Measurements from ENCODE around the gene LAMA4. TPM values are rescaled to one million over a fixed set of nuclear protein-coding genes. Genes with fewer than 3 reads are reported as not detected.

The LAMA4 gene
- total RNA-seq, 1 experiment from 2014 or later = 58.3 TPM

DNA sequence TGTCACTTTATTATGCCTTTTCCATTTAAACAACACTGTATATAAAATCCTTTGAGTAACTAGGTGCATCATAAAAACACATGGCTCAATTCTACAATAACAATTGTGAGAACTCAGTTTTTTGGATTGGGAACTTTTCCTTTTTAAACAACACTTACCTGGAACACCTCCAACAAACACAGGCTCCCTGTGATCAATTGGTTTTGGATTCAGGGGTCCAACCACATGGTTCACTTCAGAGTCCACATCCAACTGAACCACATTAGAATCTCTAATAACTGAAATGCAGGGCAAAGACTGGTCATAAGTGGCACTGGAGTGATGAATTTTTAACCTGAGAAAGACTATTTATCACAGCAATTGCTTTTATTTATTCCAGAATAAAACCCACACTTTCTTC is 140.4 kb downstream of the LAMA4 start:
- H4K20me1 ChIP-seq (ENCODE audit: insufficient read depth) = 0 out of 2 replicates have a peak, but pooled peaks cover 3% of the 10 kb centered on the region
- no peaks in the 10 kb centered on the region for H3K9me2 ChIP-seq (ENCODE audit: insufficient read depth)
- no peak overlapping the region for H3K4me3 ChIP-seq
- H3K27me3 ChIP-seq (ENCODE audit: insufficient read depth, low read depth) = no peaks in the 10 kb centered on the region
- intact Hi-C loops (cut with micrococcal nuclease; ENCODE audit: unreplicated experiment) = no loop called here
- CTCF ChIA-PET = no interaction called here
- peaks cover 9% of the 10 kb centered on the region for H3K4me1 ChIP-seq (replicated peaks; ENCODE audit: insufficient read depth)
- peaks cover 87% of the 10 kb centered on the region for H3K36me3 ChIP-seq (ENCODE audit: low read depth)
- BruUV-seq (replicated peaks) = no TSS peak
- no peak overlapping the region for H3K4me2 ChIP-seq
- H2AFZ ChIP-seq = no peak overlapping the region
- no peak for DNase-seq
- no peak overlapping the region for H3K27ac ChIP-seq
- H3K79me2 ChIP-seq (ENCODE audit: low read depth) = no peaks in the 10 kb centered on the region
- no peaks in the 10 kb centered on the region for H3K9me3 ChIP-seq (ENCODE audit: insufficient read depth, low read depth)
- POLR2A ChIA-PET (ENCODE audit: unreplicated experiment) = no interaction called here
- peaks cover 30% of the 10 kb centered on the region for H3F3A ChIP-seq (ENCODE audit: insufficient read depth, low read depth)
- TF ChIP-seq CTCF (conservative IDR thresholded peaks at IDR 0.05) (no peak), EZH2 (IDR thresholded peaks at IDR 0.05; ENCODE audit: low read depth) (no peak)

DNA sequence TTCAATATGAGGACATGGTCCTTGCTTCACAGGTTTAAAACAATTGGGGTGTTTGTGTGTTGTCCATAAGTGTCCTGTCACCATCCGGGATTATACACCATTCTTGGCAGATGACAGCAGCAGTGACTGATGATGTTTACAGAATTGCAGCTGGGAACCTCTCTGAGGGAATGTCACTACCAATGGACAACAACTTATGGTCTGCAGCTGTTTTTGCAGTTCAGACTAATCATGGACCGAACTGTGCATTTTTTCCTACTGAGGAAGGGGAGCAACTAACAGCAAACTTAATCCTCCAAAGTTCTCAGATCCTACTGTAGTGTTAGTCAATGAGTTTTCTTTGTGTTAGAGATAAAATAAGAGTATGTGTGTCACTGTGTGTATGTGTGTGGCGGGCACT is 140.9 kb downstream of the LAMA4 start:
- intact Hi-C loops (cut with micrococcal nuclease; ENCODE audit: unreplicated experiment) = no loop called here

DNA sequence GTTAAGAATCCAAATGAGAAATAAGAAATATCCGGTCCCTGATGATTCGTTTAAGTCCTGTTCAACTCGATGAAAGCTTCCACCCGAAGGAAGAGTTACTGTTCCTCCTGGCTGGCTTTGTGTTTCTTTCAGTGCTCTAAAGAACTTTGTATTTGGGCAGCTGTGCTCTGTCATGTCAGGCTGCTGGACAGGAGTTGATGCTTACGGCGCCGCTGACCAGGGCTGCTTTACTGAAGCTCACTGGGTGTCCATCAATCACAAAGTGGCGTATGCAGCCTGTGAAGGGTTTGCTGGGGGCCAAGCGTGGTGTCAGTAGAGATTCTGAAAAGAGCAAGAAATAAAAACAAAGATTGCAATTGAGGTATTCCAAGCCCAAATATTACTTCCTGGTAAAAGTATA is 145.1 kb downstream of the LAMA4 start:
- H3K4me3 ChIP-seq = no peak overlapping the region
- intact Hi-C loops (cut with micrococcal nuclease; ENCODE audit: unreplicated experiment) = no loop called here
- no peak overlapping the region for H2AFZ ChIP-seq
- no peaks in the 10 kb centered on the region for H3K27me3 ChIP-seq (ENCODE audit: insufficient read depth, low read depth)
- H3K9me2 ChIP-seq (ENCODE audit: insufficient read depth) = no peaks in the 10 kb centered on the region
- no peaks in the 10 kb centered on the region for H3K4me1 ChIP-seq (replicated peaks; ENCODE audit: insufficient read depth)
- H3K79me2 ChIP-seq (ENCODE audit: low read depth) = no peaks in the 10 kb centered on the region
- no peak for DNase-seq
- BruUV-seq (replicated peaks) = no TSS peak
- H4K20me1 ChIP-seq (ENCODE audit: insufficient read depth) = 0 out of 2 replicates have a peak, but pooled peaks cover 3% of the 10 kb centered on the region
- H3K4me2 ChIP-seq = no peak overlapping the region
- ChIA-PET CTCF (no interaction called here), POLR2A (ENCODE audit: unreplicated experiment) (interaction anchor here (0.6 kb wide), 1 partner anchor 1256 kb away, joined by 18 read pairs; no protein-coding TSS in a partner anchor)
- H3K36me3 ChIP-seq (ENCODE audit: low read depth) = peaks cover 52% of the 10 kb centered on the region
- H3K9me3 ChIP-seq (ENCODE audit: insufficient read depth, low read depth) = no peaks in the 10 kb centered on the region
- H3K27ac ChIP-seq = 0 out of 2 replicates have a peak overlapping the region, but pooled peaks have one; percentile 4
- TF ChIP-seq EZH2 (IDR thresholded peaks at IDR 0.05; ENCODE audit: low read depth) (no peak), CTCF (conservative IDR thresholded peaks at IDR 0.05) (no peak)
- H3F3A ChIP-seq (ENCODE audit: insufficient read depth, low read depth) = peaks cover 31% of the 10 kb centered on the region; the same call in 1 of the 2 replicates

More for the DNA sequence above, 140.9 kb downstream of the LAMA4 start:
- Histone ChIP-seq H3F3A (ENCODE audit: insufficient read depth, low read depth) (peaks cover 32% of the 10 kb centered on the region), H4K20me1 (ENCODE audit: insufficient read depth) (0 out of 2 replicates have a peak, but pooled peaks cover 3% of the 10 kb centered on the region), H2AFZ (no peak overlapping the region), H3K27me3 (ENCODE audit: insufficient read depth, low read depth) (no peaks in the 10 kb centered on the region), H3K4me1 (replicated peaks; ENCODE audit: insufficient read depth) (peaks cover 9% of the 10 kb centered on the region), H3K4me3 (no peak overlapping the region), H3K27ac (no peak overlapping the region), H3K9me3 (ENCODE audit: insufficient read depth, low read depth) (no peaks in the 10 kb centered on the region), H3K36me3 (ENCODE audit: low read depth) (peaks cover 86% of the 10 kb centered on the region), H3K79me2 (ENCODE audit: low read depth) (no peaks in the 10 kb centered on the region), H3K4me2 (no peak overlapping the region), H3K9me2 (ENCODE audit: insufficient read depth) (no peaks in the 10 kb centered on the region)
- TF ChIP-seq EZH2 (IDR thresholded peaks at IDR 0.05; ENCODE audit: low read depth) = no peak
- no peak for TF ChIP-seq CTCF (conservative IDR thresholded peaks at IDR 0.05)
- ChIA-PET CTCF (no interaction called here), POLR2A (ENCODE audit: unreplicated experiment) (interaction anchor here (0.6 kb wide), 1 partner anchor 159 kb away, joined by 17 read pairs; no protein-coding TSS in a partner anchor)
- DNase-seq = no peak
- BruUV-seq (replicated peaks) = no TSS peak

Data from PC-9 (cell line).